OCI-LY3 (cell line): Measurements from ENCODE around the gene PPP4R3A.

ENCODE experiments used
- CTCF ChIP-seq: fragments of 200-600, 300-600 bp; sonication (generic); IDR thresholded peaks from 2 replicates; pipeline ENCODE4 v1.5.1; 2014; ENCODE audit warnings: antibody characterized with exemption, low read length, low read depth
- EZH2phosphoT487 ChIP-seq: fragments of 200-600 bp; shearing (Covaris generic); IDR thresholded peaks from 2 replicates; pipeline ENCODE4 v1.6.1; 2018; ENCODE audit warnings: antibody characterized with exemption, mixed run types, low read depth

- no peak for TF ChIP-seq CTCF
- no peak for TF ChIP-seq EZH2phosphoT487
Observed at GRCh38 chr14:91409928-91410718, 100.0 kb downstream of the PPP4R3A start.
